OCI-LY1 (cell line): Measurements from ENCODE around the gene SUPT5H.

Source experiments
- EZH2 ChIP-seq: fragments of 200-600 bp; sonication (generic), shearing (Covaris generic); IDR thresholded peaks from 2 replicates; pipeline ENCODE4 v1.8.0; 2017; ENCODE audit warnings: borderline replicate concordance, mixed run types, mild to moderate bottlenecking, antibody characterized with exemption, low read length, moderate library complexity, mixed read lengths
- TF ChIP-seq, protein P1 (sequence below): fragments of 200-600 bp; sonication (generic), shearing (Covaris generic); IDR thresholded peaks from 2 replicates; pipeline ENCODE4 v1.5.1; 2017; ENCODE audit warnings: mild to moderate bottlenecking, antibody characterized with exemption, low read length, moderate library complexity, mixed read lengths

DNA sequence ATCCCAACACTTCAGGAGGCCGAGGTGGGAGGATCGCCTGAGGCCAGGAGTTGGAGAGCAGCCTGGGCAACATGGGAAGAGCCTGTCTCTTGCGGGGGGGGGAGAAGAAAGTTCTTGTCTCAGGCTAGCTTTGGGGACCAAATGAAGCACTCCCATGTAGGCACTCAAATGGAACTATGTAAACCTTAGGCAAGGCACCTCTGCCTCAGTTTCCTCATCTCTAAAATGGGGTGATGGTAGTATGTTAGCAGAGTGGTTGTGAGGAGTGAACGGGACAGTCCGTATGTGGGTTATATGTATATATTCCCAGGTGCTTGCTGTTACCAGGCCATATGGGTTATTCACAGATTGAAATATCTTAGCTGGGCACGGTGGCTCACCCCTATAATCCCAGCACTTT lies 46.8 kb downstream of the SUPT5H start:
- no peak for TF ChIP-seq EZH2
- TF ChIP-seq, protein P1, sequence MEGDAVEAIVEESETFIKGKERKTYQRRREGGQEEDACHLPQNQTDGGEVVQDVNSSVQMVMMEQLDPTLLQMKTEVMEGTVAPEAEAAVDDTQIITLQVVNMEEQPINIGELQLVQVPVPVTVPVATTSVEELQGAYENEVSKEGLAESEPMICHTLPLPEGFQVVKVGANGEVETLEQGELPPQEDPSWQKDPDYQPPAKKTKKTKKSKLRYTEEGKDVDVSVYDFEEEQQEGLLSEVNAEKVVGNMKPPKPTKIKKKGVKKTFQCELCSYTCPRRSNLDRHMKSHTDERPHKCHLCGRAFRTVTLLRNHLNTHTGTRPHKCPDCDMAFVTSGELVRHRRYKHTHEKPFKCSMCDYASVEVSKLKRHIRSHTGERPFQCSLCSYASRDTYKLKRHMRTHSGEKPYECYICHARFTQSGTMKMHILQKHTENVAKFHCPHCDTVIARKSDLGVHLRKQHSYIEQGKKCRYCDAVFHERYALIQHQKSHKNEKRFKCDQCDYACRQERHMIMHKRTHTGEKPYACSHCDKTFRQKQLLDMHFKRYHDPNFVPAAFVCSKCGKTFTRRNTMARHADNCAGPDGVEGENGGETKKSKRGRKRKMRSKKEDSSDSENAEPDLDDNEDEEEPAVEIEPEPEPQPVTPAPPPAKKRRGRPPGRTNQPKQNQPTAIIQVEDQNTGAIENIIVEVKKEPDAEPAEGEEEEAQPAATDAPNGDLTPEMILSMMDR: no peak
